Activated CD8-positive, alpha-beta memory T cell treated with anti-CD3 and anti-CD28 coated beads, Interleukin-2, amount 10 ng/mL, durations not matched to agents 7 days and 5 days (primary cell): ENCODE results near the gene UBE2J2. TPM values are rescaled to one million over a fixed set of nuclear protein-coding genes. Genes with fewer than 3 reads are reported as not detected.

Experiments
- ATAC-seq: fragments of 150-1000 bp; cut with Tn5 transposase; one replicate; pipeline ENCODE4 v1.10.0; 2021; ENCODE audit warnings: moderate library complexity
- CTCF ChIA-PET: fragments of 350-600 bp; sonication (Branson Sonifier 250); formaldehyde crosslinking; loops from one replicate; lab custom pipeline; 2021; ENCODE audit warnings: antibody characterized with exemption; lab: Charles Lee
- DNase-seq: peaks from one replicate; pipeline ENCODE4 v3.0.0-alpha.2; 2020
- H3K27ac Mint-ChIP-seq: one replicate; pipeline ENCODE4 v1.8.0; 2021; ENCODE audit warnings: mild to moderate bottlenecking, mixed read lengths
- H3K27me3 Mint-ChIP-seq: one replicate; pipeline ENCODE4 v1.8.0; 2021; ENCODE audit warnings: mixed read lengths
- H3K36me3 Mint-ChIP-seq: one replicate; pipeline ENCODE4 v1.8.0; 2021; ENCODE audit warnings: mild to moderate bottlenecking, mixed read lengths
- H3K4me1 Mint-ChIP-seq: one replicate; pipeline ENCODE4 v1.8.0; 2021; ENCODE audit warnings: mixed read lengths
- H3K4me3 Mint-ChIP-seq: one replicate; pipeline ENCODE4 v1.8.0; 2021; ENCODE audit warnings: mild to moderate bottlenecking, moderate library complexity, mixed read lengths
- H3K9me3 Mint-ChIP-seq: one replicate; pipeline ENCODE4 v1.8.0; 2022; ENCODE audit warnings: low read depth, mixed read lengths
- total RNA-seq, 2 experiments: library from RNA; stranded (reverse); gene quantifications; one replicate each; pipeline ENCODE4 v1.2.3, GENCODE V29; 2021

UBE2J2 gene
- total RNA-seq, 2 experiments from 2014 or later, result 71.3 to 83.3 TPM

- peaks cover 12% of the 10 kb centered on the region for H3K36me3 Mint-ChIP-seq
- no peak for ATAC-seq
- H3K9me3 Mint-ChIP-seq, result no peaks in the 10 kb centered on the region
- CTCF ChIA-PET, result interaction anchor here (1.2 to 2.3 kb wide), 2 partner anchors 124 to 152 kb away, joined by 3 to 7 read pairs; partner anchors contain the start of gene CCNL2
- no peaks in the 10 kb centered on the region for H3K27me3 Mint-ChIP-seq
- H3K27ac Mint-ChIP-seq, result peak overlapping the region; percentile 15
- H3K4me1 Mint-ChIP-seq, result peaks cover 33% of the 10 kb centered on the region
- DNase-seq, result no peak
- H3K4me3 Mint-ChIP-seq, result peak overlapping the region; percentile 61
These were observed 1.3 kb upstream of the UBE2J2 start for GRCh38 chr1:1274931-1275431.

- ATAC-seq (no peak), DNase-seq (no peak)
- CTCF ChIA-PET, result interaction anchor here (0.8 to 1.5 kb wide), 3 partner anchors 24 to 153 kb away, joined by 4 to 12 read pairs (median 5); no protein-coding TSS in a partner anchor
- peaks cover 12% of the 10 kb centered on the region for H3K36me3 Mint-ChIP-seq
- H3K4me1 Mint-ChIP-seq, result peaks cover 37% of the 10 kb centered on the region
- no peaks in the 10 kb centered on the region for H3K27me3 Mint-ChIP-seq
- H3K4me3 Mint-ChIP-seq, result peak overlapping the region; percentile 61
- H3K9me3 Mint-ChIP-seq, result no peaks in the 10 kb centered on the region
- H3K27ac Mint-ChIP-seq, result peak overlapping the region; percentile 15
These were observed 761 bp upstream of the UBE2J2 start for GRCh38 chr1:1274299-1274930.

GRCh38 chr1:1273209-1273511 is 494 bp downstream of the UBE2J2 start:
- Mint-ChIP-seq H3K36me3 (peaks cover 12% of the 10 kb centered on the region), H3K9me3 (no peaks in the 10 kb centered on the region), H3K27ac (peak overlapping the region; percentile 84), H3K4me3 (peak overlapping the region; percentile 90), H3K4me1 (peaks cover 37% of the 10 kb centered on the region), H3K27me3 (no peaks in the 10 kb centered on the region)
- CTCF ChIA-PET, result interaction anchor here (1.0 to 1.5 kb wide), 3 partner anchors 18 to 151 kb away, joined by 3 to 12 read pairs (median 5); no protein-coding TSS in a partner anchor
- no peak for DNase-seq
- peak; percentile 10 for ATAC-seq

- no peaks in the 10 kb centered on the region for H3K27me3 Mint-ChIP-seq
- peak overlapping the region; percentile 90 for H3K4me3 Mint-ChIP-seq
- CTCF ChIA-PET, result interaction anchor here (0.6 to 1.8 kb wide), 5 partner anchors 19 to 151 kb away, joined by 3 to 12 read pairs (median 5); no protein-coding TSS in a partner anchor
- peaks cover 12% of the 10 kb centered on the region for H3K36me3 Mint-ChIP-seq
- ATAC-seq, result peak; percentile 5
- no peak for DNase-seq
- no peaks in the 10 kb centered on the region for H3K9me3 Mint-ChIP-seq
- H3K4me1 Mint-ChIP-seq, result peaks cover 37% of the 10 kb centered on the region
- peak overlapping the region; percentile 84 for H3K27ac Mint-ChIP-seq
These were observed 1.1 kb downstream of the UBE2J2 start for GRCh38 chr1:1272341-1273208.

- H3K27ac Mint-ChIP-seq, result peak overlapping the region; percentile 27
- DNase-seq, result no peak
- CTCF ChIA-PET, result interaction anchor here (1.1 to 1.8 kb wide), 2 partner anchors 35 to 149 kb away, joined by 3 to 12 read pairs; no protein-coding TSS in a partner anchor
- no peak overlapping the region for H3K4me3 Mint-ChIP-seq
- H3K36me3 Mint-ChIP-seq, result peaks cover 21% of the 10 kb centered on the region
- H3K27me3 Mint-ChIP-seq, result no peaks in the 10 kb centered on the region
- H3K9me3 Mint-ChIP-seq, result no peaks in the 10 kb centered on the region
- ATAC-seq, result no peak
- peaks cover 41% of the 10 kb centered on the region for H3K4me1 Mint-ChIP-seq
These were observed 2.8 kb downstream of the UBE2J2 start for GRCh38 chr1:1270813-1271212.

- Mint-ChIP-seq H3K4me3 (no peak overlapping the region), H3K36me3 (peaks cover 25% of the 10 kb centered on the region), H3K4me1 (peaks cover 36% of the 10 kb centered on the region), H3K9me3 (no peaks in the 10 kb centered on the region), H3K27me3 (no peaks in the 10 kb centered on the region), H3K27ac (no peak overlapping the region)
- CTCF ChIA-PET, result no interaction called here
- no peak for ATAC-seq
- DNase-seq, result no peak
These were observed 5.4 kb downstream of the UBE2J2 start for GRCh38 chr1:1268284-1268682.

GRCh38 chr1:1267488-1268283 is 6.0 kb downstream of the UBE2J2 start:
- Mint-ChIP-seq H3K4me1 (peaks cover 34% of the 10 kb centered on the region), H3K9me3 (no peaks in the 10 kb centered on the region), H3K27ac (no peak overlapping the region), H3K27me3 (no peaks in the 10 kb centered on the region), H3K36me3 (peaks cover 30% of the 10 kb centered on the region), H3K4me3 (no peak overlapping the region)
- DNase-seq, result no peak
- no peak for ATAC-seq
- CTCF ChIA-PET, result no interaction called here

GRCh38 chr1:1264868-1265272 is 8.8 kb downstream of the UBE2J2 start:
- Mint-ChIP-seq H3K4me3 (no peak overlapping the region), H3K4me1 (peaks cover 12% of the 10 kb centered on the region), H3K27me3 (no peaks in the 10 kb centered on the region), H3K27ac (no peak overlapping the region), H3K9me3 (no peaks in the 10 kb centered on the region), H3K36me3 (peaks cover 35% of the 10 kb centered on the region)
- ATAC-seq (no peak), DNase-seq (no peak)
- CTCF ChIA-PET, result interaction anchor here (1.8 to 2.4 kb wide), 2 partner anchors 27 to 143 kb away, joined by 5 to 11 read pairs; no protein-coding TSS in a partner anchor

GRCh38 chr1:1264026-1264425 is 9.6 kb downstream of the UBE2J2 start:
- H3K27me3 Mint-ChIP-seq, result no peaks in the 10 kb centered on the region
- H3K4me3 Mint-ChIP-seq, result no peak overlapping the region
- peaks cover 41% of the 10 kb centered on the region for H3K36me3 Mint-ChIP-seq
- peaks cover 9% of the 10 kb centered on the region for H3K4me1 Mint-ChIP-seq
- no peak for ATAC-seq
- CTCF ChIA-PET, result interaction anchor here (1.3 to 2.4 kb wide), 3 partner anchors 27 to 142 kb away, joined by 3 to 11 read pairs (median 5); no protein-coding TSS in a partner anchor
- H3K27ac Mint-ChIP-seq, result no peak overlapping the region
- DNase-seq, result no peak
- no peaks in the 10 kb centered on the region for H3K9me3 Mint-ChIP-seq

- Mint-ChIP-seq H3K27me3 (no peaks in the 10 kb centered on the region), H3K4me1 (peaks cover 9% of the 10 kb centered on the region), H3K36me3 (peaks cover 42% of the 10 kb centered on the region), H3K4me3 (no peak overlapping the region), H3K9me3 (no peaks in the 10 kb centered on the region), H3K27ac (no peak overlapping the region)
- CTCF ChIA-PET, result interaction anchor here (1.3 to 2.4 kb wide), 2 partner anchors 43 to 141 kb away, joined by 3 to 11 read pairs; no protein-coding TSS in a partner anchor
- DNase-seq (no peak), ATAC-seq (no peak)
These were observed 10.9 kb downstream of the UBE2J2 start for GRCh38 chr1:1262758-1263157.

GRCh38 chr1:1262071-1262470 is 11.6 kb downstream of the UBE2J2 start:
- CTCF ChIA-PET, result interaction anchor here (0.8 to 1.7 kb wide), 2 partner anchors 8 to 140 kb away, joined by 3 to 9 read pairs; no protein-coding TSS in a partner anchor
- Mint-ChIP-seq H3K9me3 (no peaks in the 10 kb centered on the region), H3K27ac (peak overlapping the region; percentile 28), H3K36me3 (peaks cover 41% of the 10 kb centered on the region), H3K4me3 (no peak overlapping the region), H3K4me1 (peaks cover 6% of the 10 kb centered on the region), H3K27me3 (no peaks in the 10 kb centered on the region)
- DNase-seq (no peak), ATAC-seq (no peak)

GRCh38 chr1:1260843-1261560 is 12.7 kb downstream of the UBE2J2 start:
- H3K4me3 Mint-ChIP-seq, result no peak overlapping the region
- H3K4me1 Mint-ChIP-seq, result peaks cover 8% of the 10 kb centered on the region
- H3K27ac Mint-ChIP-seq, result no peak overlapping the region
- ATAC-seq, result no peak
- H3K36me3 Mint-ChIP-seq, result peaks cover 39% of the 10 kb centered on the region
- DNase-seq, result no peak
- no peaks in the 10 kb centered on the region for H3K9me3 Mint-ChIP-seq
- H3K27me3 Mint-ChIP-seq, result no peaks in the 10 kb centered on the region
- CTCF ChIA-PET, result interaction anchor here (0.8 to 1.7 kb wide), 2 partner anchors 9 to 139 kb away, joined by 3 to 9 read pairs; no protein-coding TSS in a partner anchor
